IMR-90 (cell line): ENCODE results near the gene OR51B6. TPM values are rescaled to one million over a fixed set of nuclear protein-coding genes. Genes with fewer than 3 reads are reported as not detected.

Experiments used
- ATAC-seq: fragments of 200-7000 bp; cut with Tn5 transposase; 2 replicates; pipeline ENCODE4 v1.9.1; 2020; ENCODE audit warnings: low read depth, mild to moderate bottlenecking, moderate library complexity
- BruUV-seq: library from RNA; stranded (reverse); fragments of 400-500 nt; replicated peaks from 2 replicates; lab custom pipeline; 2021; lab: Mats Ljungman, UMichigan
- CTCF ChIA-PET: fragments of 300-600 bp; formaldehyde crosslinking; extraction: SDS; loops from one replicate; lab custom pipeline; 2021; ENCODE audit warnings: antibody characterized with exemption; lab: Yijun Ruan, JAX
- POLR2A ChIA-PET: fragments of 300-600 bp; sonication (Branson Sonifier 250); formaldehyde crosslinking; loops from one replicate; lab custom pipeline; 2022; ENCODE audit warnings: antibody characterized with exemption; ENCODE audit not compliant: unreplicated experiment; lab: Charles Lee
- DNase-seq: peaks from one replicate; pipeline ENCODE4 v3.0.0; 2013
- H2AFZ ChIP-seq: replicated peaks from 2 replicates; pipeline ENCODE3; 2013; ENCODE audit warnings: low read length, mild to moderate bottlenecking; ENCODE audit not compliant: poor library complexity
- H2AK5ac ChIP-seq: 2 replicates; pipeline ENCODE4 v1.6.1; 2013; ENCODE audit warnings: low read depth, low read length, inconsistent platforms
- H2AK9ac ChIP-seq: replicated peaks from 2 replicates; pipeline ENCODE3; 2013; ENCODE audit warnings: mild to moderate bottlenecking, low read depth, low read length, moderate library complexity; ENCODE audit not compliant: poor library complexity
- H2BK120ac ChIP-seq: 2 replicates; pipeline ENCODE4 v1.6.1; 2013; ENCODE audit warnings: low read depth, low read length, inconsistent platforms
- H2BK15ac ChIP-seq: 3 replicates; pipeline ENCODE4 v1.6.1; 2013; ENCODE audit warnings: low read depth, low read length, inconsistent platforms
- H2BK20ac ChIP-seq: 2 replicates; pipeline ENCODE4 v1.6.1; 2013; ENCODE audit warnings: low read depth, mild to moderate bottlenecking, inconsistent platforms, low read length, moderate library complexity
- H2BK5ac ChIP-seq: 2 replicates; pipeline ENCODE4 v1.6.1; 2013; ENCODE audit warnings: mild to moderate bottlenecking, low read depth, low read length, inconsistent platforms; ENCODE audit not compliant: poor library complexity, severe bottlenecking
- H3K14ac ChIP-seq: replicated peaks from 2 replicates; pipeline ENCODE4 v1.6.1; 2013; ENCODE audit warnings: low read depth, low read length, inconsistent platforms
- H3K18ac ChIP-seq: 2 replicates; pipeline ENCODE4 v1.6.1; 2013; ENCODE audit warnings: low read depth, low read length, control low read depth
- H3K23ac ChIP-seq: 2 replicates; pipeline ENCODE4 v1.6.1; 2013; ENCODE audit warnings: low read depth, low read length, inconsistent platforms
- H3K27ac ChIP-seq: 2 replicates; pipeline ENCODE4 v1.5.1; 2013; ENCODE audit warnings: mild to moderate bottlenecking, control low read depth, low read length; ENCODE audit not compliant: insufficient read depth
- H3K27me3 ChIP-seq: 2 replicates; pipeline ENCODE4 v1.6.1; 2013; ENCODE audit warnings: low read length; ENCODE audit not compliant: control insufficient read depth, insufficient read depth
- H3K36me3 ChIP-seq: 2 replicates; pipeline ENCODE4 v1.6.1; 2013; ENCODE audit warnings: low read length, mixed read lengths; ENCODE audit not compliant: control insufficient read depth, insufficient read depth
- H3K4ac ChIP-seq: 2 replicates; pipeline ENCODE4 v1.6.1; 2013; ENCODE audit warnings: low read depth, low read length, inconsistent platforms
- H3K4me1 ChIP-seq: 2 replicates; pipeline ENCODE4 v1.6.1; 2013; ENCODE audit warnings: low read length, mixed read lengths; ENCODE audit not compliant: control insufficient read depth, insufficient read depth
- H3K4me2 ChIP-seq: 2 replicates; pipeline ENCODE4 v1.6.1; 2013; ENCODE audit warnings: low read depth, mild to moderate bottlenecking, control low read depth, low read length, moderate library complexity
- H3K4me3 ChIP-seq: 2 replicates; pipeline ENCODE4 v1.5.1; 2013; ENCODE audit warnings: low read depth, mild to moderate bottlenecking, control low read depth, low read length, moderate library complexity; ENCODE audit not compliant: insufficient read depth
- H3K56ac ChIP-seq: 2 replicates; pipeline ENCODE4 v1.6.1; 2013; ENCODE audit warnings: low read length, inconsistent platforms; ENCODE audit not compliant: insufficient read depth; ENCODE audit errors: extremely low read depth
- H3K79me1 ChIP-seq, 2 experiments: 2 replicates each; pipeline ENCODE4 v1.6.1; 2013; ENCODE audit warnings: low read length in 2 of 2, inconsistent platforms in 1 of 2, low read depth in 1 of 2
- H3K9ac ChIP-seq: 2 replicates; pipeline ENCODE4 v1.6.1; 2013; ENCODE audit warnings: low read depth, low read length, control low read depth
- H3K9me1 ChIP-seq: 2 replicates; pipeline ENCODE4 v1.6.1; 2013; ENCODE audit warnings: low read length, inconsistent platforms; ENCODE audit not compliant: insufficient read depth
- H3K9me3 ChIP-seq: 2 replicates; pipeline ENCODE4 v1.6.1; 2013; ENCODE audit warnings: low read length; ENCODE audit not compliant: control insufficient read depth, insufficient read depth
- H4K20me1 ChIP-seq: 2 replicates; pipeline ENCODE4 v1.6.1; 2013; ENCODE audit warnings: low read length, inconsistent platforms; ENCODE audit not compliant: insufficient read depth
- H4K5ac ChIP-seq: 2 replicates; pipeline ENCODE4 v1.6.1; 2013; ENCODE audit warnings: mild to moderate bottlenecking, low read depth, low read length, control low read depth
- H4K8ac ChIP-seq, 2 experiments: 2 replicates each; pipeline ENCODE4 v1.6.1; 2013; ENCODE audit warnings: low read depth in 2 of 2, low read length in 2 of 2, control low read depth in 1 of 2, inconsistent platforms in 1 of 2
- H4K91ac ChIP-seq: 2 replicates; pipeline ENCODE4 v1.6.1; 2013; ENCODE audit warnings: low read depth, low read length, inconsistent platforms; ENCODE audit not compliant: insufficient read depth
- BHLHE40 ChIP-seq: fragments of 150-350 bp; IDR thresholded peaks from 2 replicates; pipeline ENCODE4 v1.6.1; 2016; ENCODE audit warnings: mild to moderate bottlenecking, low read depth, low read length
- CHD1 ChIP-seq: IDR thresholded peaks from 2 replicates; pipeline ENCODE4 v1.6.1; 2012; ENCODE audit warnings: low read depth, low read length, improper control_type of control experiment
- FOS ChIP-seq: fragments of 150-350 bp; IDR thresholded peaks from 2 replicates; pipeline ENCODE4 v1.6.1; 2016; ENCODE audit warnings: low read depth, low read length
- MAFK ChIP-seq: IDR thresholded peaks from 2 replicates; pipeline ENCODE4 v1.6.1; 2012; ENCODE audit warnings: low read depth, low read length, improper control_type of control experiment
- MAZ ChIP-seq: IDR thresholded peaks from 2 replicates; pipeline ENCODE4 v1.6.1; 2012; ENCODE audit warnings: low read depth, mild to moderate bottlenecking, low read length, improper control_type of control experiment, moderate library complexity, borderline replicate concordance
- MXI1 ChIP-seq: IDR thresholded peaks from 2 replicates; pipeline ENCODE4 v1.6.1; 2012; ENCODE audit warnings: low read depth, mild to moderate bottlenecking, low read length, moderate library complexity, borderline replicate concordance
- NFE2L2 ChIP-seq: fragments of 150-350 bp; IDR thresholded peaks from 2 replicates; pipeline ENCODE4 v1.6.1; 2016; ENCODE audit warnings: low read depth, mild to moderate bottlenecking, low read length
- POLR2A ChIP-seq: IDR thresholded peaks from 2 replicates; pipeline ENCODE4 v1.6.1; 2012; ENCODE audit warnings: mild to moderate bottlenecking, low read depth, low read length
- RAD21 ChIP-seq: IDR thresholded peaks from 2 replicates; pipeline ENCODE4 v1.6.1; 2012; ENCODE audit warnings: low read length, improper control_type of control experiment
- RCOR1 ChIP-seq: IDR thresholded peaks from 2 replicates; pipeline ENCODE4 v1.6.1; 2012; ENCODE audit warnings: mild to moderate bottlenecking, low read length, improper control_type of control experiment; ENCODE audit not compliant: insufficient replicate concordance
- RFX5 ChIP-seq: IDR thresholded peaks from 2 replicates; pipeline ENCODE4 v1.8.0; 2012; ENCODE audit warnings: low read depth, mild to moderate bottlenecking, low read length, moderate library complexity
- SMC3 ChIP-seq: fragments of 150-350 bp; IDR thresholded peaks from 2 replicates; pipeline ENCODE4 v1.6.1; 2016; ENCODE audit warnings: low read depth, mild to moderate bottlenecking, antibody characterized with exemption, low read length, moderate library complexity
- whole genome bisulfite sequencing, 2 experiments: methylation state at CpG; one replicate each; pipeline versions ENCODE4 v1.1.5 to v1.1.7; 2013; ENCODE audit warnings: missing lambda C conversion rate in 2 of 2; ENCODE audit not compliant: insufficient read length in 1 of 2; ENCODE audit errors: extremely low coverage in 2 of 2; 5-methylcytosine and 5-hydroxymethylcytosine counted together
- dilution Hi-C: fragments of 300-500 bp; cut with HindIII; formaldehyde crosslinking; loops from one replicate; pipeline ENCODE4 v1.14.3; 2018; ENCODE audit warnings: low sequenced_read_pairs; ENCODE audit not compliant: unreplicated experiment
- in situ Hi-C: fragments of 300-500 bp; cut with MboI; formaldehyde crosslinking; loops from 3 replicates; pipeline ENCODE4 v1.14.3; 2019; ENCODE audit warnings: low sequenced_read_pairs, inconsistent platforms, mixed read lengths
- intact Hi-C: fragments of 100-400 bp; cut with micrococcal nuclease; formaldehyde crosslinking; loops from 2 replicates; pipeline ENCODE4 v1.10.0; 2022
- polyA plus RNA-seq, 3 experiments: library from polyadenylated mRNA; depleted of rRNA; stranded (reverse); fragments of >200 nt; gene quantifications; 2 replicates each; pipeline ENCODE4 v1.2.3, GENCODE V29; 2012; ENCODE audit warnings: low replicate concordance in 1 of 3
- total RNA-seq: library from RNA; depleted of rRNA; stranded (reverse); fragments of >200 nt; gene quantifications from 2 replicates; pipeline ENCODE4 v1.2.3, GENCODE V29; 2012
- TF ChIP-seq, protein P1 (sequence below): fragments of 150-350 bp; IDR thresholded peaks from 2 replicates; pipeline ENCODE4 v1.6.1; 2016; ENCODE audit warnings: low read depth, mild to moderate bottlenecking, low read length, moderate library complexity, borderline replicate concordance
- TF ChIP-seq, protein P2 (sequence below): conservative IDR thresholded peaks from 2 replicates; pipeline ENCODE4 v1.5.1; 2012; ENCODE audit warnings: mild to moderate bottlenecking, low read depth, low read length, improper control_type of control experiment

The OR51B6 gene
- total and polyA plus RNA-seq, 2 of the 4 experiments (the other 2 are of a cell fraction), result not detected

GRCh38 chr11:5367448-5368074 lies 16.3 kb downstream of the OR51B6 start:
- peak overlapping the region; percentile 85 for H2AK5ac ChIP-seq
- ChIA-PET CTCF (no interaction called here), POLR2A (interaction anchor here (0.6 kb wide), 1 partner anchor 78 kb away, joined by 3 read pairs; no protein-coding TSS in a partner anchor)
- no peak overlapping the region; the same call in 1 of the 2 replicates for H3K9ac ChIP-seq
- dilution Hi-C loops (no loop called here), in situ Hi-C loops (loop anchor here (10.0 kb wide), 1 partner anchor 83 kb away; no protein-coding TSS in a partner anchor), intact Hi-C loops (loop anchor here (2.0 to 10.0 kb wide), 2 partner anchors 77 to 317 kb away; partner anchors contain the start of genes TRIM22 and TRIM5)
- peak overlapping the region; percentile 100 for H3K27ac ChIP-seq
- peak overlapping the region; percentile 100 for H3K18ac ChIP-seq
- peaks cover 19% of the 10 kb centered on the region for H3K9me1 ChIP-seq
- BruUV-seq, result no TSS peak
- 40% methylated on average over 2 of the region's 2 CpGs; no CpG with 5 or more reads in 1 of the 2 experiments for WGBS, 2 experiments
- no peaks in the 10 kb centered on the region for H3K36me3 ChIP-seq
- peak; percentile 22 for ATAC-seq
- peak overlapping the region; percentile 95 to 97 for H4K8ac ChIP-seq
- no peaks in the 10 kb centered on the region for H3K27me3 ChIP-seq
- H3K79me1 ChIP-seq, result peaks cover 0 to 18% of the 10 kb centered on the region in 2 experiments; a peak in 2 of 4 replicates
- H3K4me3 ChIP-seq, result no peak overlapping the region
- peak overlapping the region; percentile 88; the same call in 1 of the 3 replicates for H2BK15ac ChIP-seq
- peak overlapping the region; percentile 99 for H3K4ac ChIP-seq
- H2BK120ac ChIP-seq, result peak overlapping the region; percentile 100
- peak overlapping the region; percentile 81 for H3K56ac ChIP-seq
- H3K4me2 ChIP-seq, result peak overlapping the region; percentile 39; the same call in 1 of the 2 replicates
- peak overlapping the region; percentile 98 for H4K91ac ChIP-seq
- peak overlapping the region; percentile 77 for H3K23ac ChIP-seq
- H4K5ac ChIP-seq, result peak overlapping the region; percentile 100; the same call in 1 of the 2 replicates
- peak overlapping the region; percentile 98 for H2BK5ac ChIP-seq
- H2BK20ac ChIP-seq, result peak overlapping the region; percentile 99
- no peak overlapping the region for H2AFZ ChIP-seq
- H3K14ac ChIP-seq, result peak overlapping the region; percentile 99
- peak; percentile 93 for DNase-seq
- H2AK9ac ChIP-seq, result no peak overlapping the region
- H3K4me1 ChIP-seq, result peaks cover 26% of the 10 kb centered on the region
- no peaks in the 10 kb centered on the region for H4K20me1 ChIP-seq
- H3K9me3 ChIP-seq, result no peaks in the 10 kb centered on the region
- TF ChIP-seq FOS, result 0 out of 2 replicates have a peak, but pooled peaks have one; percentile 9
- TF ChIP-seq NFE2L2, result no peak
- no peak for TF ChIP-seq RAD21
- TF ChIP-seq RFX5, result no peak
- no peak for TF ChIP-seq CHD1
- no peak for TF ChIP-seq MAZ
- no peak for TF ChIP-seq MXI1
- TF ChIP-seq, protein P1, sequence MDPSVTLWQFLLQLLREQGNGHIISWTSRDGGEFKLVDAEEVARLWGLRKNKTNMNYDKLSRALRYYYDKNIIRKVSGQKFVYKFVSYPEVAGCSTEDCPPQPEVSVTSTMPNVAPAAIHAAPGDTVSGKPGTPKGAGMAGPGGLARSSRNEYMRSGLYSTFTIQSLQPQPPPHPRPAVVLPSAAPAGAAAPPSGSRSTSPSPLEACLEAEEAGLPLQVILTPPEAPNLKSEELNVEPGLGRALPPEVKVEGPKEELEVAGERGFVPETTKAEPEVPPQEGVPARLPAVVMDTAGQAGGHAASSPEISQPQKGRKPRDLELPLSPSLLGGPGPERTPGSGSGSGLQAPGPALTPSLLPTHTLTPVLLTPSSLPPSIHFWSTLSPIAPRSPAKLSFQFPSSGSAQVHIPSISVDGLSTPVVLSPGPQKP, result no peak
- no peak for TF ChIP-seq BHLHE40
- peak; percentile 90 for TF ChIP-seq MAFK
- no peak for TF ChIP-seq POLR2A
- no peak for TF ChIP-seq RCOR1
- TF ChIP-seq SMC3, result no peak
- TF ChIP-seq, protein P2, sequence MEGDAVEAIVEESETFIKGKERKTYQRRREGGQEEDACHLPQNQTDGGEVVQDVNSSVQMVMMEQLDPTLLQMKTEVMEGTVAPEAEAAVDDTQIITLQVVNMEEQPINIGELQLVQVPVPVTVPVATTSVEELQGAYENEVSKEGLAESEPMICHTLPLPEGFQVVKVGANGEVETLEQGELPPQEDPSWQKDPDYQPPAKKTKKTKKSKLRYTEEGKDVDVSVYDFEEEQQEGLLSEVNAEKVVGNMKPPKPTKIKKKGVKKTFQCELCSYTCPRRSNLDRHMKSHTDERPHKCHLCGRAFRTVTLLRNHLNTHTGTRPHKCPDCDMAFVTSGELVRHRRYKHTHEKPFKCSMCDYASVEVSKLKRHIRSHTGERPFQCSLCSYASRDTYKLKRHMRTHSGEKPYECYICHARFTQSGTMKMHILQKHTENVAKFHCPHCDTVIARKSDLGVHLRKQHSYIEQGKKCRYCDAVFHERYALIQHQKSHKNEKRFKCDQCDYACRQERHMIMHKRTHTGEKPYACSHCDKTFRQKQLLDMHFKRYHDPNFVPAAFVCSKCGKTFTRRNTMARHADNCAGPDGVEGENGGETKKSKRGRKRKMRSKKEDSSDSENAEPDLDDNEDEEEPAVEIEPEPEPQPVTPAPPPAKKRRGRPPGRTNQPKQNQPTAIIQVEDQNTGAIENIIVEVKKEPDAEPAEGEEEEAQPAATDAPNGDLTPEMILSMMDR, result no peak
